Cerebellar cortex (tissue), 1 donor: ENCODE results near the gene GPR161.
"Not testable (repeated sequence)": the region's sequence is repeated elsewhere in the genome, so short reads cannot be mapped to it uniquely, and the experiment has no call there.

Experiments
- DNase-seq: peaks from one replicate; pipeline ENCODE4 v3.0.0-alpha.2; 2015; ENCODE audit warnings: low spot score

The GPR161 gene

GRCh38 chr1:168086438-168086837 is 50.3 kb downstream of the GPR161 start:
- DNase-seq = no peak

- DNase-seq = peak; percentile 16
Observed at GRCh38 chr1:168085401-168085872, 51.3 kb downstream of the GPR161 start.

GRCh38 chr1:168084396-168085231 is 52.1 kb downstream of the GPR161 start:
- DNase-seq = peak; percentile 27

DNA sequence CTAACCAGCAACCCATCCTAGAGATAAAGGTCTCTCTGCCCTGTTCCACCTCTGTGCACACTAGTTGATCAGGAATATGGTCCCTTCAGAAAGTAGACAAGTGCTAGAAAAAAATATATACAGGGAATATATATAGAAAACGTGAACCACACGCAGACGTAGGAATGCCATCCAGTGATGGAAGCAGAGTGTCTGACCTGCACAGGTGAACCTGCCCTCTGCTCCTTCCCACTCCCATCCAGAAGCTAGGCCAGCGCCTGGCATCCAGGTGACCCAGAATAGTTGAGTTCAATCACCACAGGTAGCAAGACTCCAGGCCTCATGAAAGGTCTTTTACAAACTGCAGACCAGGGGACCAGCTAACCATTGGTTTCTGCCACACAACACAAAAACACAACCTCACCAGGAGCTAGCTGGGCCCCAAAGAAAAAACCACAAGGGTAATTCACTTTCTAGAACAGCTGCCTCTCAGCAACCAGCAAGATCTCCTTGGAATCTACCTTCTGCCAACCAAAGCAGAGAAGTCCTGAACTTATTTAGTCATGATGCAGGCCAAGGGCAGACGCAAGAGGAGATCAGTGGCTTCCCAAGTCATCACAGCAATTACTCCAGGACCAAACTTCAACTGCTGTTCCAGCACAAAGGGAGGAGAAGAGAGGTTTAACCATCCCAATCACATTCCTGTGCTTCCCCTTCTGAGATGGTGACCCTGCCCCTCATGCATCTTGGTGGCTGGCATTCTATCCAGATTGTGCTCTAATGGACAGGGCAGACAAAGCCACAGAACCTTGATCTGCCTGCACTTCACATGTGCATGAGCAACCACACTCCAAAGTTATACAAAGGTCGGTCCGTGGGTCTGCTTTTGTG is 53.0 kb downstream of the GPR161 start:
- no peak for DNase-seq

DNA sequence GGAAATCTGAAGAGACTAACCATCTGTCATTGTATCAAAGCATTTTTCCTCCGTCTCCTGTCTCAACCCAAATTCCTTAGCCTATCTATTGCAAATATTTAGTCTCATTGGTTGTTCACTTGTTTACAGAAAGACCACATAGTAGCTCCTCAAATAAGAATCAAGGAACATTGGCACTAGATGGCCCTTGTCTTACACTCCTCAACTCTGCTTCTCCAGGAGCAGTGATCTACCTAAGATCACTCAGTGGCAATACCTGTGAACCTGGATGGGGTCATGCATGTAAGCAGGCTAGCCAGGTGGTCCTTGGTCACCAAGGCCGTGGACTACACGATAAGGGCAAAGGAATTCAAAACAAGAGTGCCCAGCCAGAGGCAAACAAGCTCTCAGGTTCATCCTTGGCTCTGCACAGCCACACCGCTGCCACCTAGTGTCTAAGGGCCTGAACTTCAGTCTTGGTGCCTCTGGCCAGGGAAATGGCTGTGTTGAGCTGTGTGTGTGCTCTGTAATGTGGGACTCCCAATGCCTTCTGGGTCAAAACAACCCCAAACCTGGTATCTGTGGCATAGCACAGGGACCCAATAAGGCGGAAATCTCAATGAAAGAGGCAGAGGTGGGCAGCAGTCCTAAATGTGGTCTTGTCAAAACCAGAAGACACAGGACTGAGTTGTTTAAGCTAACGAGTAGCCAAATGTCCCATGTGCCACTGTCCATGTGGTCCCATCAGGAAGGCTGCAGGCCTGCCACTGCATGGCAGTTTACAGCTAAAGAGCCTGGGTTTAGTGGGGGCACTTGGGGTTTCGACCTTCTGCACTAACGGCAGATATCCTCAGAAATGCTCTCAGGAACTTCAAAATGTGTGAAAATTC is 54.5 kb downstream of the GPR161 start:
- DNase-seq = peak; percentile 79

- DNase-seq = no peak
Observed at GRCh38 chr1:168081373-168082007, 55.2 kb downstream of the GPR161 start.

- DNase-seq = no peak
Observed at GRCh38 chr1:168079761-168080160, 57.0 kb downstream of the GPR161 start.

DNA sequence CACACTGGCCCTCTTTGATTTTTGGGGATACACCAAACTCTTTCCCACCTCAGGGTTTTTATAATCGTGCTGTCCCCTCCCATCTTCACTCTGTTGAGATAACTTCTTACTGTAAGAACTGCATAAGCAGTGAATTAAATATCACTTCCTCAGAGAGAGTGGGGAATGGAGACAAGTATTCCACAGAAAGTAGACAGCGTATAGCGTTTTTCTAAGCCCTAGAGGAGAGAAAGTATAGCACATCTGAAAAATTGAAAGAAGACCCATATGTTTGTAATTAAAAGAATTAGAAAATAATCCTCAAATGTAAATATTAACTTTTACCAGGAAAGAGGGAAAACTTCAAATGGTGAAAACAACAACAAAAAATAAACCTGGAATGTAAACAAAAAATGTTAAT is 67.3 kb downstream of the GPR161 start:
- no peak for DNase-seq

DNA sequence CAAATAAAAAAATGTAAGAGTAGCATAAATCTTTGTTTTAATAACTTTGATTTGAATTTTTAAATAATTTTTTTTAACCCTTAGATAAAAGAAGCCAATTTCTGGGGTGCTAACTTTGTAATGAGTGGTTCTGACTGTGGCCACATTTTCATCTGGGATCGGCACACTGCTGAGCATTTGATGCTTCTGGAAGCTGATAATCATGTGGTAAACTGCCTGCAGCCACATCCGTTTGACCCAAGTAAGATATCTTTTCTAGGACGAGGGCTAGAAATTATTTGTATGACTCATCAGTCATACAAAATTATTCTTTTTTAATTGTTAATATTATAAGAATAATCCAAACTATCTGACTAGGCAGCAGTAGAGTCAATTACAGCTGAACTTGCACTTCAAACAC is 71.2 kb downstream of the GPR161 start:
- no peak for DNase-seq

DNA sequence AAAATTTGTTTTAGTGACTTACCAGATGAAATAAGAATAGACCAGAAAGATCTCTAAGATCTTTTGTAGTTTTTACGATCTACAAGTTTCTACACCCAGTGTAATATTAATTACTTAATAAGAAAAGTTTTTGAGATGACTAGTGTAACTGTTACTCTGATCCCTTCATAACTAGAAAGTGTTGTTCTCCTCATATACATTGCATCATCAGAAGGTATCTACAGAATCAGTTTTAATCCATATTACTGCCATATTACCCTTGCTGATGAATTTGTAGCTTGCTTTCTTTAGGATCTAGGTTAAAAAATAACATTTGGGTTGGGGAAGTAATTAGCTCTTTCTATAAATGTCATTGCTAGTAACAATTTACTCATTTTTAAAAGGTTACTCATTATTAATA is 72.5 kb downstream of the GPR161 start:
- DNase-seq = no peak

DNA sequence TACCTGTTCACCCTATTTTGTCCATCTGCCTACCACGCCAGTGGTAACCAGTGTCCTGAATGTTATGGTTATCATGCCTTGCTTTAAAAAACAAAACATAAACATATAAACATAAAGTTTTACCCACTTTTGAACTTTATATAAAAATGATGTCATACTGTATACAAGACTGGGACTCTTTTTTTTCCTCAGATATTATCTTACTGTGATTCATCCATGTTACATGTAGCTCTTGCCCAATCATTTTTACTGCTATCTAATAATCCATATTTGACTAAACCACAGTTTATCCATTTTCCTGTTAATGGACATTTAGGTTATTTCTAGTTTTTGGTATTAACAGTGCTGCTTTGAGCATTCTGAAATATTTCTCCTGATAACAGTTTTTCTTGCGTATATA is 78.8 kb downstream of the GPR161 start:
- no peak for DNase-seq

- no peak for DNase-seq
Observed at GRCh38 chr1:168057355-168057754, 79.4 kb downstream of the GPR161 start.

DNA sequence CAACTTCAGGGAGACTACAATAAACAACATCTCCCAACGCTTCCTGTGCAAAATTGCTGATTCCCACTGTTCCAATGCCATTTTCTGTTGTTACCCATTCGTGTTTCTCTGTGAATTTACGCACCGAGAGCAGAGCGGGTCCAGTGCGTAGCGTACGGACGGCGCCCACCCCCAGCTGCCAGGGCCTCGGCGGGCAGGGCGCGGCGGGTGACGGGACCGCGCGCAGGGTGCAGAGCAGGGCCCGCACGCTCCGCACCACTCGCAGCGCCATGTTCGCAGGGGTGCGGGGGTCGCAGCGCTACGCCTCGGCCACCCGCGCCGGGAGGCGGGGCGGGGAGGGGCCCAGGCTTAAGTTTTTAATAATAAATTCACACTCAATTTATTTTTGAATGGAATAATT is 80.6 kb downstream of the GPR161 start:
- not testable (repeated sequence) for DNase-seq

- no peak for DNase-seq
Observed at GRCh38 chr1:168054117-168054516, 82.6 kb downstream of the GPR161 start.

DNA sequence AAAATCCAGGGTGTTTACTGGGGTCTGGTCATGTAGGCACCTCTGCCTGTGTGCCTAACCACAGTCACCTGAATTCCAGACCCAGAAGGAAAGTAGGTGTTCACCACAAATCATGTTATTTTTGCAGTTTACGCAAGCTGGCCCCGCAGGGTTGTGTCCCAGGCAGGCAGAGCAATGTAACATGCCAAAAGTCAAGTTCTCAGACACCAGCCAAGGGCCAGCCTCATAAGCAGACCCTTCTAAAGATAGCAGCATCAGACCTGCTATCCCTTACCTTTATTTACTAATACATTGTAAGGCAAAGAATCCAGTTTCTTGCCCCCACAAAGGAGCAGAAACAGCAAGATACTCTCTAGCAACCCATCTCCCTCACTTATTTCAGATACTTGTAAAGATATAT is 83.0 kb downstream of the GPR161 start:
- no peak for DNase-seq

DNA sequence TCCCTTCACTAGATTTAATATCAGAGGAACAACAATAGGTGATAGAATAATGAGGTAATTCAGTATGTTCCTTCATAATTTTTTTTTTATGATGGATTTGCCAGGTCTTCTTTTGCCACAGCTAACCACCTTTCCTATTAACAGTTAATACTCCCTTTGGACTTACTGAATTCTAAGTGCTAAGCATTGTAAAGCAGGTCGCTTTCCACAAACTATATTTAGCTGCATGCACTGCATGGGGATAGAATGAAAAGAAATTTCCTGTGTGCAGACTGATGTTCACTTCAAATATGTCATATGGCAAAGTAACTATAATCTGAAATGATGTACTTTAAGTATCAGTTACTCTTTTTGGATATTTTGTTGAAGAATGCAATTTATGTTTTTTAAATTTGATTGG is 85.8 kb downstream of the GPR161 start:
- DNase-seq = no peak

DNA sequence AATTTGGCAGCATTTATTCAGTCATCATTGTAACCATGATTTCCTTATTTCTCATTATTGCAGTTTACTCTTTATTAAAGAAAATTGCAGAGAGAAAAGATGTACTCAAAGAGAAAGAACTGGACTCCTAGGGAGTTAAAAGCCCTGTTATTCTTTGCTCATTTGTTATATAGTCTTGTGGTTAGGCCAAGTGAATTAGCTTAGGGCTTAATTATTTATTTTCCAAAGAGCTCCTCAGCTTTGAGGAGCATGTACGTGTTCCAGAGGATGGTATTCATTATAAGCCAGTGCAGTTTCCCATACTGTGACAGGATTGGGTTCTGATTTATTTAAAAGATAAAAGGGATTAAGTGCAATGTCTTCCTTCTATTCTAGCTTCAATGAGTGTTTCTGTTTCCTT is 86.4 kb downstream of the GPR161 start:
- no peak for DNase-seq

GRCh38 chr1:168045311-168045710 is 91.4 kb downstream of the GPR161 start:
- DNase-seq = no peak

- no peak for DNase-seq
Observed at GRCh38 chr1:168042362-168042761, 94.4 kb downstream of the GPR161 start.

DNA sequence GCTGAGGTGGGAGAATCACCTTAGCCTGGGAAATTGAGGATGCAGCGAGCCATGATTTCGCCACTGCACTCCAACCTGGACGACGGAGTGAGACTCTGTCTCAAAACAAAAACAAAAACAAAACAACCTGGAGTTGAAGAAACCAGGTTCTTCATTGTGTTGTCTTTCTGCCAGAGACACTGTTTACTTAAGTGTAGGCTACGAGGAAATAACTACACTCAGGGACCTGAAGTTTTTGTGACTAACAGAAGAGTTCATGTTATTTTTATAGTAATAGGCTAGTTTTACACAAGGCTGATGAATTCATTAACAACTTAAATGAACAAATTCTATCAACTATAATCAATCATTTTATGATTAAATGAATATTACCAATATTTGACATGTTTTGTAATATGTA is 101.4 kb downstream of the GPR161 start:
- DNase-seq = no peak

GRCh38 chr1:168032029-168032428 is 104.7 kb downstream of the GPR161 start:
- no peak for DNase-seq

- DNase-seq = no peak
Observed at GRCh38 chr1:168031627-168032026, 105.1 kb downstream of the GPR161 start.
